A549 (cell line): ENCODE results near the gene ABCA1. TPM values are rescaled to one million over a fixed set of nuclear protein-coding genes. Genes with fewer than 3 reads are reported as not detected.

Source experiments
- BCL3 ChIP-seq: fragments of >200 bp; sonication (Bioruptor Twin); formaldehyde crosslinking; IDR thresholded peaks from 3 replicates; pipeline ENCODE4 v1.6.1; 2016
- BHLHE40 ChIP-seq: IDR thresholded peaks from 2 replicates; pipeline ENCODE4 v1.6.1; 2012; ENCODE audit warnings: low read depth, low read length, inconsistent platforms
- CBX2 ChIP-seq: fragments of 200-600 bp; sonication (generic); IDR thresholded peaks from 2 replicates; pipeline ENCODE4 v1.6.1; 2016; ENCODE audit warnings: low read depth, mild to moderate bottlenecking, borderline replicate concordance
- CBX8 ChIP-seq: fragments of 200-600 bp; sonication (generic); IDR thresholded peaks from 2 replicates; pipeline ENCODE4 v1.6.1; 2016
- CHD2 ChIP-seq: fragments of 150-350 bp; IDR thresholded peaks from 2 replicates; pipeline ENCODE4 v1.6.1; 2014; ENCODE audit warnings: low read length; ENCODE audit not compliant: partially characterized antibody
- E2F6 ChIP-seq: IDR thresholded peaks from 2 replicates; pipeline ENCODE4 v1.6.1; 2012; ENCODE audit warnings: low read depth, borderline replicate concordance
- EHF ChIP-seq: fragments of 250-450 bp; sonication (Bioruptor Pico); IDR thresholded peaks from 2 replicates; pipeline ENCODE4 v1.5.0; 2020; ENCODE audit warnings: mild to moderate bottlenecking
- ELK1 ChIP-seq: fragments of 150-350 bp; IDR thresholded peaks from 2 replicates; pipeline ENCODE4 v1.6.1; 2014; ENCODE audit warnings: low read depth, mild to moderate bottlenecking, low read length
- EP300 ChIP-seq, 2 experiments: fragments of >200 bp; sonication (Bioruptor Twin); formaldehyde crosslinking; IDR thresholded peaks; 2 replicates in 1 of 2; 3 replicates in 1 of 2; pipeline ENCODE4 v1.6.1; 2016 to 2017
- FOSB ChIP-seq: fragments of 250-450 bp; sonication (Bioruptor Pico); IDR thresholded peaks from 2 replicates; pipeline ENCODE4 v1.5.0; 2020; ENCODE audit warnings: mild to moderate bottlenecking, moderate library complexity
- FOSL2 ChIP-seq, 2 experiments: fragments of 450-650 bp in 1 of 2; fragments of >200 bp in 1 of 2; sonication (Bioruptor Twin) in 1 of 2; formaldehyde crosslinking; IDR thresholded peaks; 2 replicates each; pipeline versions ENCODE4 v1.5.0 to v1.6.1; 2016 to 2020; ENCODE audit warnings: mild to moderate bottlenecking in 1 of 2, moderate library complexity in 1 of 2
- FOXS1 ChIP-seq: fragments of 250-450 bp; sonication (Bioruptor Pico); IDR thresholded peaks from 2 replicates; pipeline ENCODE4 v1.5.0; 2020; ENCODE audit warnings: mild to moderate bottlenecking, moderate library complexity
- HES2 ChIP-seq: fragments of >200 bp; sonication (Bioruptor Twin); formaldehyde crosslinking; IDR thresholded peaks from 2 replicates; pipeline ENCODE4 v1.6.1; 2016
- HEYL ChIP-seq: fragments of 250-450 bp; sonication (Bioruptor Pico); IDR thresholded peaks from 2 replicates; pipeline ENCODE4 v1.8.0; 2021; ENCODE audit warnings: mild to moderate bottlenecking, moderate library complexity
- HMGXB4 ChIP-seq: fragments of 250-450 bp; sonication (Bioruptor Pico); IDR thresholded peaks from 2 replicates; pipeline ENCODE4 v1.5.0; 2021; ENCODE audit warnings: mild to moderate bottlenecking, moderate library complexity, borderline replicate concordance
- HOXA7 ChIP-seq: fragments of 250-450 bp; sonication (Bioruptor Pico); IDR thresholded peaks from 2 replicates; pipeline ENCODE4 v1.5.0; 2020; ENCODE audit warnings: mild to moderate bottlenecking, moderate library complexity
- HOXB13 ChIP-seq: fragments of 250-450 bp; sonication (Bioruptor Pico); IDR thresholded peaks from 2 replicates; pipeline ENCODE4 v1.5.0; 2020; ENCODE audit warnings: low read depth, mild to moderate bottlenecking, moderate library complexity
- HOXB5 ChIP-seq: fragments of 250-450 bp; sonication (Bioruptor Pico); IDR thresholded peaks from 2 replicates; pipeline ENCODE4 v1.5.0; 2020; ENCODE audit warnings: mild to moderate bottlenecking, moderate library complexity
- JUN ChIP-seq, 2 experiments: fragments of >200 bp; sonication (Bioruptor Twin); formaldehyde crosslinking; IDR thresholded peaks; 2 replicates in 1 of 2; 3 replicates in 1 of 2; pipeline ENCODE4 v1.6.1; 2016 to 2017
- JUNB ChIP-seq: fragments of >200 bp; sonication (Bioruptor Twin); formaldehyde crosslinking; IDR thresholded peaks from 2 replicates; pipeline ENCODE4 v1.6.1; 2016
- KDM1A ChIP-seq: fragments of 200-600 bp; sonication (generic); IDR thresholded peaks from 2 replicates; pipeline ENCODE4 v1.6.1; 2016; ENCODE audit warnings: low read depth, mild to moderate bottlenecking
- KDM5A ChIP-seq: fragments of 200-600 bp; sonication (generic); IDR thresholded peaks from 2 replicates; pipeline ENCODE4 v1.6.1; 2016; ENCODE audit warnings: antibody characterized with exemption, mild to moderate bottlenecking
- MAX ChIP-seq: IDR thresholded peaks from 2 replicates; pipeline ENCODE4 v1.6.1; 2012
- NFE2L2 ChIP-seq: fragments of 150-350 bp; conservative IDR thresholded peaks from 2 replicates; pipeline ENCODE4 v1.6.1; 2014; ENCODE audit warnings: low read length
- NPAS2 ChIP-seq: fragments of 250-450 bp; sonication (Bioruptor Pico); IDR thresholded peaks from 2 replicates; pipeline ENCODE4 v1.8.0; 2022; ENCODE audit warnings: mild to moderate bottlenecking, moderate library complexity, borderline replicate concordance
- NR3C1 ChIP-seq: fragments of >200 bp; sonication (Bioruptor Twin); formaldehyde crosslinking; IDR thresholded peaks from 3 replicates; pipeline ENCODE4 v1.6.1; 2017
- PHF8 ChIP-seq: fragments of 200-600 bp; sonication (generic); IDR thresholded peaks from 2 replicates; pipeline ENCODE4 v1.6.1; 2016; ENCODE audit warnings: low read depth, mild to moderate bottlenecking, antibody characterized with exemption, moderate library complexity, borderline replicate concordance
- POLR2A ChIP-seq: IDR thresholded peaks from 2 replicates; pipeline ENCODE4 v1.6.1; 2012; ENCODE audit warnings: mild to moderate bottlenecking, low read length
- POLR2AphosphoS2 ChIP-seq: conservative IDR thresholded peaks from 2 replicates; pipeline ENCODE4 v1.6.1; 2012; ENCODE audit warnings: low read length, improper control_type of control experiment, inconsistent platforms
- RARB ChIP-seq: fragments of 250-450 bp; sonication (Bioruptor Pico); IDR thresholded peaks from 2 replicates; pipeline ENCODE4 v1.8.0; 2021; ENCODE audit warnings: mild to moderate bottlenecking, moderate library complexity
- RCOR1 ChIP-seq: fragments of 150-350 bp; IDR thresholded peaks from 2 replicates; pipeline ENCODE4 v1.6.1; 2014; ENCODE audit warnings: antibody characterized with exemption, low read length, low read depth
- RFX5 ChIP-seq: fragments of 450-650 bp; IDR thresholded peaks from 2 replicates; pipeline ENCODE4 v1.7.1; 2014; ENCODE audit warnings: antibody characterized with exemption, mild to moderate bottlenecking, moderate library complexity
- RNF2 ChIP-seq: fragments of 200-600 bp; sonication (generic); IDR thresholded peaks from 2 replicates; pipeline ENCODE4 v1.6.1; 2016; ENCODE audit warnings: low read depth, mild to moderate bottlenecking, antibody characterized with exemption, moderate library complexity, borderline replicate concordance
- SREBF2 ChIP-seq: fragments of 450-650 bp; IDR thresholded peaks from 2 replicates; pipeline ENCODE4 v1.6.1; 2014; ENCODE audit warnings: mild to moderate bottlenecking, moderate library complexity
- TFCP2L1 ChIP-seq: fragments of 250-450 bp; sonication (Bioruptor Pico); IDR thresholded peaks from 2 replicates; pipeline ENCODE4 v1.5.0; 2021; ENCODE audit warnings: mild to moderate bottlenecking
- USF2 ChIP-seq: fragments of 450-650 bp; IDR thresholded peaks from 2 replicates; pipeline ENCODE4 v1.6.1; 2014; ENCODE audit warnings: antibody characterized with exemption
- ZC3H11A ChIP-seq: fragments of 450-650 bp; IDR thresholded peaks from 2 replicates; pipeline ENCODE4 v1.6.1; 2014; ENCODE audit warnings: antibody characterized with exemption, mild to moderate bottlenecking
- ZFP36 ChIP-seq: fragments of 450-650 bp; IDR thresholded peaks from 2 replicates; pipeline ENCODE4 v1.6.1; 2014; ENCODE audit warnings: borderline replicate concordance; ENCODE audit not compliant: partially characterized antibody
- polyA plus RNA-seq, 4 experiments: library from polyadenylated mRNA; depleted of rRNA in 3 of 4; stranded (reverse); fragments of >200 nt; fragmentation: RNase III in 1 of 4; extraction: RNeasy Plus Mini Kit Qiagen cat#74134 plus additional on column Dnase treatment in 1 of 4; gene quantifications; 2 replicates in 3 of 4; 3 replicates in 1 of 4; pipeline ENCODE4 v1.2.3, GENCODE V29; 2011 to 2017

Gene ABCA1
- polyA plus RNA-seq, 2 of the 4 experiments (the other 2 are of a cell fraction), result 3.6 to 12.0 TPM

- no peak for TF ChIP-seq HES2
- TF ChIP-seq MAX, result peak; percentile 31; the same call in 1 of the 2 replicates
- TF ChIP-seq SREBF2, result no peak
- no peak for TF ChIP-seq KDM1A
- no peak for TF ChIP-seq RCOR1
- no peak for TF ChIP-seq HOXA7 (CRISPR knock-in tag)
- no peak for TF ChIP-seq RARB (CRISPR knock-in tag)
- TF ChIP-seq CHD2, result no peak
- TF ChIP-seq BHLHE40, result no peak
- TF ChIP-seq JUNB, result peak; percentile 89
- TF ChIP-seq CBX8, result no peak
- TF ChIP-seq EP300 (IDR thresholded peaks at IDR 0.05), result peak in 1 of 2 experiments; percentile 65; a peak in 2 of 5 replicates
- no peak for TF ChIP-seq NFE2L2
- TF ChIP-seq NPAS2 (CRISPR knock-in tag), result no peak
- no peak for TF ChIP-seq FOXS1 (CRISPR knock-in tag)
- TF ChIP-seq USF2, result no peak
- TF ChIP-seq HOXB5 (CRISPR knock-in tag), result no peak
- peak; percentile 33 for TF ChIP-seq FOSL2 (IDR thresholded peaks at IDR 0.05)
- peak; percentile 84 for TF ChIP-seq FOSL2 (CRISPR knock-in tag; IDR thresholded peaks at IDR 0.05)
- TF ChIP-seq FOSB, result no peak
- TF ChIP-seq BCL3, result peak; percentile 38; the same call in 1 of the 3 replicates
- no peak for TF ChIP-seq POLR2A
- TF ChIP-seq ZC3H11A, result no peak
- no peak for TF ChIP-seq POLR2AphosphoS2
- TF ChIP-seq EHF, result no peak
- no peak for TF ChIP-seq ZFP36
- TF ChIP-seq KDM5A, result no peak
- TF ChIP-seq TFCP2L1 (CRISPR knock-in tag), result no peak
- TF ChIP-seq HOXB13, result no peak
- no peak for TF ChIP-seq E2F6
- no peak for TF ChIP-seq PHF8
- TF ChIP-seq RFX5, result no peak
- no peak for TF ChIP-seq CBX2
- TF ChIP-seq HMGXB4, result no peak
- peak; percentile 33 to 68; a peak in 2 of 5 replicates for TF ChIP-seq JUN (IDR thresholded peaks at IDR 0.05)
- no peak for TF ChIP-seq RNF2
- TF ChIP-seq HEYL (CRISPR knock-in tag), result no peak
- no peak for TF ChIP-seq NR3C1
- no peak for TF ChIP-seq ELK1
These were observed 55.1 kb downstream of the ABCA1 start (continued) for GRCh38 chr9:104872656-104873488.
